A549 (cell line): ENCODE measurements around the gene INAFM1. TPM values are rescaled to one million over a fixed set of nuclear protein-coding genes. Genes with fewer than 3 reads are reported as not detected.

ENCODE experiments used
- CBX2 ChIP-seq: fragments of 200-600 bp; sonication (generic); IDR thresholded peaks from 2 replicates; pipeline ENCODE4 v1.6.1; 2016; ENCODE audit warnings: low read depth, mild to moderate bottlenecking, borderline replicate concordance
- CEBPB ChIP-seq, 2 experiments: fragments of >200 bp in 1 of 2; sonication (Bioruptor Twin) in 1 of 2; formaldehyde crosslinking in 1 of 2; IDR thresholded peaks; 2 replicates each; pipeline ENCODE4 v1.6.1; 2012 to 2016
- CHD2 ChIP-seq: fragments of 150-350 bp; IDR thresholded peaks from 2 replicates; pipeline ENCODE4 v1.6.1; 2014; ENCODE audit warnings: low read length; ENCODE audit not compliant: partially characterized antibody
- CHD4 ChIP-seq: fragments of 200-600 bp; sonication (generic); IDR thresholded peaks from 2 replicates; pipeline ENCODE4 v1.6.1; 2016; ENCODE audit warnings: antibody characterized with exemption, mild to moderate bottlenecking, borderline replicate concordance
- EHF ChIP-seq: fragments of 250-450 bp; sonication (Bioruptor Pico); IDR thresholded peaks from 2 replicates; pipeline ENCODE4 v1.5.0; 2020; ENCODE audit warnings: mild to moderate bottlenecking
- EHMT2 ChIP-seq: fragments of 200-600 bp; sonication (generic); IDR thresholded peaks from 2 replicates; pipeline ENCODE4 v1.6.1; 2016; ENCODE audit warnings: antibody characterized with exemption, low read depth, mild to moderate bottlenecking, moderate library complexity
- EP300 ChIP-seq, 2 experiments: fragments of >200 bp; sonication (Bioruptor Twin); formaldehyde crosslinking; IDR thresholded peaks; 2 replicates in 1 of 2; 3 replicates in 1 of 2; pipeline ENCODE4 v1.6.1; 2016 to 2017
- ESRRA ChIP-seq: fragments of 150-350 bp; IDR thresholded peaks from 2 replicates; pipeline ENCODE4 v1.6.1; 2014; ENCODE audit warnings: mild to moderate bottlenecking, low read length, borderline replicate concordance
- FOSB ChIP-seq: fragments of 250-450 bp; sonication (Bioruptor Pico); IDR thresholded peaks from 2 replicates; pipeline ENCODE4 v1.5.0; 2020; ENCODE audit warnings: mild to moderate bottlenecking, moderate library complexity
- HDAC2 ChIP-seq: fragments of 200-600 bp; sonication (generic); IDR thresholded peaks from 2 replicates; pipeline ENCODE4 v1.6.1; 2016
- HOXB5 ChIP-seq: fragments of 250-450 bp; sonication (Bioruptor Pico); IDR thresholded peaks from 2 replicates; pipeline ENCODE4 v1.5.0; 2020; ENCODE audit warnings: mild to moderate bottlenecking, moderate library complexity
- JUN ChIP-seq, 2 experiments: fragments of >200 bp; sonication (Bioruptor Twin); formaldehyde crosslinking; IDR thresholded peaks; 2 replicates in 1 of 2; 3 replicates in 1 of 2; pipeline ENCODE4 v1.6.1; 2016 to 2017
- JUNB ChIP-seq: fragments of >200 bp; sonication (Bioruptor Twin); formaldehyde crosslinking; IDR thresholded peaks from 2 replicates; pipeline ENCODE4 v1.6.1; 2016
- KDM5A ChIP-seq: fragments of 200-600 bp; sonication (generic); IDR thresholded peaks from 2 replicates; pipeline ENCODE4 v1.6.1; 2016; ENCODE audit warnings: antibody characterized with exemption, mild to moderate bottlenecking
- MAFK ChIP-seq: fragments of 450-650 bp; IDR thresholded peaks from 2 replicates; pipeline ENCODE4 v1.6.1; 2014; ENCODE audit not compliant: partially characterized antibody
- MAZ ChIP-seq: fragments of 150-350 bp; IDR thresholded peaks from 2 replicates; pipeline ENCODE4 v1.6.1; 2014; ENCODE audit warnings: antibody characterized with exemption, low read depth, low read length, borderline replicate concordance
- MYC ChIP-seq: IDR thresholded peaks from 2 replicates; pipeline ENCODE4 v1.6.1; 2012; ENCODE audit warnings: mild to moderate bottlenecking, inconsistent platforms, low read length, improper control_type of control experiment, borderline replicate concordance
- NR3C1 ChIP-seq: fragments of >200 bp; sonication (Bioruptor Twin); formaldehyde crosslinking; IDR thresholded peaks from 3 replicates; pipeline ENCODE4 v1.6.1; 2017
- POLR2A ChIP-seq: IDR thresholded peaks from 2 replicates; pipeline ENCODE4 v1.6.1; 2012; ENCODE audit warnings: mild to moderate bottlenecking, low read length
- POLR2AphosphoS2 ChIP-seq: conservative IDR thresholded peaks from 2 replicates; pipeline ENCODE4 v1.6.1; 2012; ENCODE audit warnings: low read length, improper control_type of control experiment, inconsistent platforms
- RAD21 ChIP-seq, 2 experiments: fragments of >200 bp in 1 of 2; sonication (Bioruptor Twin) in 1 of 2; formaldehyde crosslinking in 1 of 2; IDR thresholded peaks in 1 of 2; conservative IDR thresholded peaks in 1 of 2; 2 replicates in 1 of 2; 3 replicates in 1 of 2; pipeline ENCODE4 v1.6.1; 2012 to 2018; ENCODE audit warnings: inconsistent platforms in 1 of 2
- SREBF2 ChIP-seq: fragments of 450-650 bp; IDR thresholded peaks from 2 replicates; pipeline ENCODE4 v1.6.1; 2014; ENCODE audit warnings: mild to moderate bottlenecking, moderate library complexity
- TFCP2L1 ChIP-seq: fragments of 250-450 bp; sonication (Bioruptor Pico); IDR thresholded peaks from 2 replicates; pipeline ENCODE4 v1.5.0; 2021; ENCODE audit warnings: mild to moderate bottlenecking
- TP53 ChIP-seq: fragments of 250-450 bp; sonication (Bioruptor Pico); IDR thresholded peaks from 2 replicates; pipeline ENCODE4 v1.5.0; 2021; ENCODE audit warnings: mild to moderate bottlenecking, moderate library complexity
- ZC3H11A ChIP-seq: fragments of 450-650 bp; IDR thresholded peaks from 2 replicates; pipeline ENCODE4 v1.6.1; 2014; ENCODE audit warnings: antibody characterized with exemption, mild to moderate bottlenecking
- polyA plus RNA-seq, 4 experiments: library from polyadenylated mRNA; depleted of rRNA in 3 of 4; stranded (reverse); fragments of >200 nt; fragmentation: RNase III in 1 of 4; extraction: RNeasy Plus Mini Kit Qiagen cat#74134 plus additional on column Dnase treatment in 1 of 4; gene quantifications; 2 replicates in 3 of 4; 3 replicates in 1 of 4; pipeline ENCODE4 v1.2.3, GENCODE V29; 2011 to 2017
- TF ChIP-seq, protein P1 (sequence below): fragments of >200 bp; sonication (Bioruptor Twin); formaldehyde crosslinking; IDR thresholded peaks from 3 replicates; pipeline ENCODE4 v1.5.1; 2016
- TF ChIP-seq, protein P2 (sequence below): fragments of 450-650 bp; IDR thresholded peaks from 2 replicates; pipeline ENCODE4 v1.6.1; 2014; ENCODE audit warnings: antibody characterized with exemption
- TF ChIP-seq, protein P3 (sequence below): fragments of 200-600 bp; sonication (generic); IDR thresholded peaks from 2 replicates; pipeline ENCODE4 v1.6.1; 2016; ENCODE audit warnings: antibody characterized with exemption, mild to moderate bottlenecking, moderate library complexity
- TF ChIP-seq, protein P4 (sequence below): IDR thresholded peaks from 2 replicates; pipeline ENCODE4 v1.6.1; 2012
- TF ChIP-seq, protein P5 (sequence below): IDR thresholded peaks from 2 replicates; pipeline ENCODE4 v1.6.1; 2012; ENCODE audit warnings: low read depth, borderline replicate concordance
- TF ChIP-seq, protein P6 (sequence below): fragments of 250-450 bp; sonication (Bioruptor Pico); IDR thresholded peaks from 2 replicates; pipeline ENCODE4 v1.5.0; 2020; ENCODE audit warnings: low read depth, mild to moderate bottlenecking, moderate library complexity
- TF ChIP-seq, protein P7 (sequence below): IDR thresholded peaks from 2 replicates; pipeline ENCODE4 v1.6.1; 2012
- TF ChIP-seq, protein P8 (sequence below): fragments of 150-350 bp; IDR thresholded peaks from 2 replicates; pipeline ENCODE4 v1.6.1; 2014; ENCODE audit warnings: low read depth, mild to moderate bottlenecking, low read length

Gene INAFM1
- polyA plus RNA-seq, 2 of the 4 experiments (the other 2 are of a cell fraction): 1.5 to 5.5 TPM

DNA sequence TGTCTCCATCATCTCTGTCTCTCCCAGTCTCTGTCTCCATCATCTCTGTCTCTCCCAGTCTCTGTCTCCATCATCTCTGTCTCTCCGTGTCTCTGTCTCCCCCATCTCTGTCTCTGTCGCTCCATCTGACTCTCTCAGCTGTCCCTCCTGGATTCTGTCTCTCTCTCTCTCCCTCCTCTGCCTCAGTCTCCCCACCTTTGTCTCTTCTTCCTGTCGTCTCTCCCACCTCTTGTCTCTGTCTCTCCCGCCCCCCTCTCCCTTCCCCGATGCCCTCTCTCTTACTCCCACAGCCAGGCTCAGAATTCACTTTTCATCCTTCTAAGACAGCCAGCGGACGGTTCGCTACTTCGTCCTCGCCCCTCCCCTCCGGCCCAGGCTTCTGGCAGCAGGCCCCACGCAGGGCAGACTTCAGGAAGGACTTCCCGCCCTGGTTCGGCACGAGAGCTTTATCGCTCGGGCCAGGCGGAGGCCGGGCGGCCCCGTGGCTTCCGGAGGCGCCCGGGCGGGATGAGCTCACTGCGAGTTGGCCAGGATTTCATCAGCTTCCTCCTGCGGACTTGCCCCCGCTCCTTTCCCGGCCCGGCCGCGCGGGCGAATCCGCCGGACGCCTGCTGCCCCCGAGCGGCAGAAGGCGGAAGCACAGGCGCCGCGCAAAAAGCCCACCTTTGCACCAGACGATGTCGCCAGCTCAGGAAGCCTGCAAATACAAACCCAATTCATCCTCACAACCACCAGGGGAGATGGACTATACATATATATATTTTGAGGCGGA is 30.7 kb upstream of the INAFM1 start (continued):
- TF ChIP-seq, protein P1, sequence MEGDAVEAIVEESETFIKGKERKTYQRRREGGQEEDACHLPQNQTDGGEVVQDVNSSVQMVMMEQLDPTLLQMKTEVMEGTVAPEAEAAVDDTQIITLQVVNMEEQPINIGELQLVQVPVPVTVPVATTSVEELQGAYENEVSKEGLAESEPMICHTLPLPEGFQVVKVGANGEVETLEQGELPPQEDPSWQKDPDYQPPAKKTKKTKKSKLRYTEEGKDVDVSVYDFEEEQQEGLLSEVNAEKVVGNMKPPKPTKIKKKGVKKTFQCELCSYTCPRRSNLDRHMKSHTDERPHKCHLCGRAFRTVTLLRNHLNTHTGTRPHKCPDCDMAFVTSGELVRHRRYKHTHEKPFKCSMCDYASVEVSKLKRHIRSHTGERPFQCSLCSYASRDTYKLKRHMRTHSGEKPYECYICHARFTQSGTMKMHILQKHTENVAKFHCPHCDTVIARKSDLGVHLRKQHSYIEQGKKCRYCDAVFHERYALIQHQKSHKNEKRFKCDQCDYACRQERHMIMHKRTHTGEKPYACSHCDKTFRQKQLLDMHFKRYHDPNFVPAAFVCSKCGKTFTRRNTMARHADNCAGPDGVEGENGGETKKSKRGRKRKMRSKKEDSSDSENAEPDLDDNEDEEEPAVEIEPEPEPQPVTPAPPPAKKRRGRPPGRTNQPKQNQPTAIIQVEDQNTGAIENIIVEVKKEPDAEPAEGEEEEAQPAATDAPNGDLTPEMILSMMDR: peak; percentile 99
- TF ChIP-seq TFCP2L1 (CRISPR knock-in tag) (peak; percentile 42; the same call in 1 of the 2 replicates), FOSB (CRISPR knock-in tag) (no peak), MAFK (no peak), JUN (IDR thresholded peaks at IDR 0.05) (peak; percentile 85 to 97), EP300 (IDR thresholded peaks at IDR 0.05) (peak; percentile 22 to 84; a peak in 3 of 5 replicates), JUNB (no peak), NR3C1 (no peak), EHF (CRISPR knock-in tag) (no peak), CHD4 (peak; percentile 97), POLR2A (no peak; the same call in 1 of the 2 replicates), MYC (peak; percentile 88), TP53 (CRISPR knock-in tag) (peak; percentile 86), KDM5A (no peak), CBX2 (no peak), ZC3H11A (no peak), ESRRA (no peak; the same call in 1 of the 2 replicates), HDAC2 (peak; percentile 97), POLR2AphosphoS2 (no peak), RAD21 (conservative IDR thresholded peaks at IDR 0.05 in 1 of 2, IDR thresholded peaks at IDR 0.05 in 1 of 2) (peak; percentile 96 to 99), EHMT2 (no peak), CEBPB (IDR thresholded peaks at IDR 0.05) (peak; percentile 56 to 85; a peak in 3 of 4 replicates), HOXB5 (no peak), MAZ (peak; percentile 98), SREBF2 (no peak), CHD2 (no peak)
- TF ChIP-seq, protein P2, sequence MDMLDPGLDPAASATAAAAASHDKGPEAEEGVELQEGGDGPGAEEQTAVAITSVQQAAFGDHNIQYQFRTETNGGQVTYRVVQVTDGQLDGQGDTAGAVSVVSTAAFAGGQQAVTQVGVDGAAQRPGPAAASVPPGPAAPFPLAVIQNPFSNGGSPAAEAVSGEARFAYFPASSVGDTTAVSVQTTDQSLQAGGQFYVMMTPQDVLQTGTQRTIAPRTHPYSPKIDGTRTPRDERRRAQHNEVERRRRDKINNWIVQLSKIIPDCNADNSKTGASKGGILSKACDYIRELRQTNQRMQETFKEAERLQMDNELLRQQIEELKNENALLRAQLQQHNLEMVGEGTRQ: no peak
- TF ChIP-seq, protein P3, sequence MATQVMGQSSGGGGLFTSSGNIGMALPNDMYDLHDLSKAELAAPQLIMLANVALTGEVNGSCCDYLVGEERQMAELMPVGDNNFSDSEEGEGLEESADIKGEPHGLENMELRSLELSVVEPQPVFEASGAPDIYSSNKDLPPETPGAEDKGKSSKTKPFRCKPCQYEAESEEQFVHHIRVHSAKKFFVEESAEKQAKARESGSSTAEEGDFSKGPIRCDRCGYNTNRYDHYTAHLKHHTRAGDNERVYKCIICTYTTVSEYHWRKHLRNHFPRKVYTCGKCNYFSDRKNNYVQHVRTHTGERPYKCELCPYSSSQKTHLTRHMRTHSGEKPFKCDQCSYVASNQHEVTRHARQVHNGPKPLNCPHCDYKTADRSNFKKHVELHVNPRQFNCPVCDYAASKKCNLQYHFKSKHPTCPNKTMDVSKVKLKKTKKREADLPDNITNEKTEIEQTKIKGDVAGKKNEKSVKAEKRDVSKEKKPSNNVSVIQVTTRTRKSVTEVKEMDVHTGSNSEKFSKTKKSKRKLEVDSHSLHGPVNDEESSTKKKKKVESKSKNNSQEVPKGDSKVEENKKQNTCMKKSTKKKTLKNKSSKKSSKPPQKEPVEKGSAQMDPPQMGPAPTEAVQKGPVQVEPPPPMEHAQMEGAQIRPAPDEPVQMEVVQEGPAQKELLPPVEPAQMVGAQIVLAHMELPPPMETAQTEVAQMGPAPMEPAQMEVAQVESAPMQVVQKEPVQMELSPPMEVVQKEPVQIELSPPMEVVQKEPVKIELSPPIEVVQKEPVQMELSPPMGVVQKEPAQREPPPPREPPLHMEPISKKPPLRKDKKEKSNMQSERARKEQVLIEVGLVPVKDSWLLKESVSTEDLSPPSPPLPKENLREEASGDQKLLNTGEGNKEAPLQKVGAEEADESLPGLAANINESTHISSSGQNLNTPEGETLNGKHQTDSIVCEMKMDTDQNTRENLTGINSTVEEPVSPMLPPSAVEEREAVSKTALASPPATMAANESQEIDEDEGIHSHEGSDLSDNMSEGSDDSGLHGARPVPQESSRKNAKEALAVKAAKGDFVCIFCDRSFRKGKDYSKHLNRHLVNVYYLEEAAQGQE: no peak; the same call in 1 of the 2 replicates
- TF ChIP-seq, protein P4, sequence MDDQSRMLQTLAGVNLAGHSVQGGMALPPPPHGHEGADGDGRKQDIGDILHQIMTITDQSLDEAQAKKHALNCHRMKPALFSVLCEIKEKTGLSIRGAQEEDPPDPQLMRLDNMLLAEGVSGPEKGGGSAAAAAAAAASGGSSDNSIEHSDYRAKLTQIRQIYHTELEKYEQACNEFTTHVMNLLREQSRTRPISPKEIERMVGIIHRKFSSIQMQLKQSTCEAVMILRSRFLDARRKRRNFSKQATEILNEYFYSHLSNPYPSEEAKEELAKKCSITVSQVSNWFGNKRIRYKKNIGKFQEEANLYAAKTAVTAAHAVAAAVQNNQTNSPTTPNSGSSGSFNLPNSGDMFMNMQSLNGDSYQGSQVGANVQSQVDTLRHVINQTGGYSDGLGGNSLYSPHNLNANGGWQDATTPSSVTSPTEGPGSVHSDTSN: 0 out of 2 replicates have a peak, but pooled peaks have one; percentile 47
- TF ChIP-seq, protein P5, sequence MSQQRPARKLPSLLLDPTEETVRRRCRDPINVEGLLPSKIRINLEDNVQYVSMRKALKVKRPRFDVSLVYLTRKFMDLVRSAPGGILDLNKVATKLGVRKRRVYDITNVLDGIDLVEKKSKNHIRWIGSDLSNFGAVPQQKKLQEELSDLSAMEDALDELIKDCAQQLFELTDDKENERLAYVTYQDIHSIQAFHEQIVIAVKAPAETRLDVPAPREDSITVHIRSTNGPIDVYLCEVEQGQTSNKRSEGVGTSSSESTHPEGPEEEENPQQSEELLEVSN: peak; percentile 95
- TF ChIP-seq, protein P6, sequence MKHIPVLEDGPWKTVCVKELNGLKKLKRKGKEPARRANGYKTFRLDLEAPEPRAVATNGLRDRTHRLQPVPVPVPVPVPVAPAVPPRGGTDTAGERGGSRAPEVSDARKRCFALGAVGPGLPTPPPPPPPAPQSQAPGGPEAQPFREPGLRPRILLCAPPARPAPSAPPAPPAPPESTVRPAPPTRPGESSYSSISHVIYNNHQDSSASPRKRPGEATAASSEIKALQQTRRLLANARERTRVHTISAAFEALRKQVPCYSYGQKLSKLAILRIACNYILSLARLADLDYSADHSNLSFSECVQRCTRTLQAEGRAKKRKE (CRISPR knock-in tag): peak; percentile 62; the same call in 1 of the 2 replicates
- TF ChIP-seq, protein P7, sequence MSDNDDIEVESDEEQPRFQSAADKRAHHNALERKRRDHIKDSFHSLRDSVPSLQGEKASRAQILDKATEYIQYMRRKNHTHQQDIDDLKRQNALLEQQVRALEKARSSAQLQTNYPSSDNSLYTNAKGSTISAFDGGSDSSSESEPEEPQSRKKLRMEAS: peak; percentile 93
- TF ChIP-seq, protein P8, sequence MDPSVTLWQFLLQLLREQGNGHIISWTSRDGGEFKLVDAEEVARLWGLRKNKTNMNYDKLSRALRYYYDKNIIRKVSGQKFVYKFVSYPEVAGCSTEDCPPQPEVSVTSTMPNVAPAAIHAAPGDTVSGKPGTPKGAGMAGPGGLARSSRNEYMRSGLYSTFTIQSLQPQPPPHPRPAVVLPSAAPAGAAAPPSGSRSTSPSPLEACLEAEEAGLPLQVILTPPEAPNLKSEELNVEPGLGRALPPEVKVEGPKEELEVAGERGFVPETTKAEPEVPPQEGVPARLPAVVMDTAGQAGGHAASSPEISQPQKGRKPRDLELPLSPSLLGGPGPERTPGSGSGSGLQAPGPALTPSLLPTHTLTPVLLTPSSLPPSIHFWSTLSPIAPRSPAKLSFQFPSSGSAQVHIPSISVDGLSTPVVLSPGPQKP: no peak
